GM12801 (cell line): ENCODE results near the gene OR4D1.

Source experiments
- CTCF ChIP-seq: IDR thresholded peaks from one replicate; pipeline ENCODE4 v1.5.1; 2011; ENCODE audit warnings: control low read depth; ENCODE audit not compliant: insufficient read length; ENCODE audit errors: extremely low read depth

Gene OR4D1

GRCh38 chr17:58158181-58158580, 10.0 kb downstream of the OR4D1 start:
- no peak for TF ChIP-seq CTCF

- TF ChIP-seq CTCF: no peak
These were observed 13.4 kb downstream of the OR4D1 start for GRCh38 chr17:58161566-58161965.

GRCh38 chr17:58165981-58166380, 17.8 kb downstream of the OR4D1 start:
- no peak for TF ChIP-seq CTCF

GRCh38 chr17:58166682-58167081, 18.5 kb downstream of the OR4D1 start, which contains the start of gene OR4D2:
Gene OR4D2, plus strand, starts transcription at chr17:58166982. Its CDS starts 2,674 bp downstream, at chr17:58169656.
- TF ChIP-seq CTCF: no peak

GRCh38 chr17:58170622-58171021, 22.4 kb downstream of the OR4D1 start:
- no peak for TF ChIP-seq CTCF

GRCh38 chr17:58172369-58173071, 24.3 kb downstream of the OR4D1 start:
- TF ChIP-seq CTCF: no peak

- no peak for TF ChIP-seq CTCF
These were observed 26.7 kb downstream of the OR4D1 start for GRCh38 chr17:58174871-58175270.
